GM21786 (cell line): ENCODE measurements around the gene CYB5R3.

Source experiments
- ATAC-seq: cut with Tn5 transposase; IDR thresholded peaks from one replicate; pipeline ENCODE4 v1.9.1; 2021; ENCODE audit not compliant: unreplicated experiment

CYB5R3 gene

GRCh38 chr22:42646569-42647525, 2.3 kb downstream of the CYB5R3 start:
- no peak for ATAC-seq

GRCh38 chr22:42645938-42646568, 3.1 kb downstream of the CYB5R3 start:
- no peak for ATAC-seq

DNA sequence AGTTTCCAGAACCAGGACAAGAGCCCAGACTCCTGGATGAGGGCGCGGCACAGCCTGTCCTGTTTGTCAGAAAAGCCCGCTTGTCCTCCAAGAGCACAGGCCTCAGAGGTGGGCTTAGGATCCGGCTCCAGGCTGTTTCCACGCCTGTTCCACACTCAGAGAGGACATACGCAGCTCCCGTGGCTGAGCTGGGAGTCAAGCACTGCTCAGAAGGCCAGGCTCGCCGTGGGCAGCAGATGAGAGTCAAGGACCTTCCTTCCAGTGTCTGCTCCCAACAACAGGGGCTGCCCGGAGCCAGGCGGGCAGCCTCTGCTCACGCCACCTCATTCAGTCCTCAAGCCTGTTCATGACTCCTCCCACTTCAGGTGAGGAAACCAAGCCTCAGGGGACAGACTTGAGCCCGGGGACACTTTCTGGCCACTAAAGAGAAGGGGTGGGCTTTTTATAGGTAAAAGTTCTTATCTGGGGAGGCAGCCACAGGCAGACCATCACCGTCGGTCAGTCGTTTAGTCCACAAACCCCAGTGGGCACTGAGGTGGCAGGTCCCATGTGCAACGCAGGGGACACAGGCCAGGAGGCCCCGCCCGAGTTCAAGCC, 3.8 kb downstream of the CYB5R3 start:
- ATAC-seq = no peak

GRCh38 chr22:42644422-42645340, 4.5 kb downstream of the CYB5R3 start:
- ATAC-seq = no peak

DNA sequence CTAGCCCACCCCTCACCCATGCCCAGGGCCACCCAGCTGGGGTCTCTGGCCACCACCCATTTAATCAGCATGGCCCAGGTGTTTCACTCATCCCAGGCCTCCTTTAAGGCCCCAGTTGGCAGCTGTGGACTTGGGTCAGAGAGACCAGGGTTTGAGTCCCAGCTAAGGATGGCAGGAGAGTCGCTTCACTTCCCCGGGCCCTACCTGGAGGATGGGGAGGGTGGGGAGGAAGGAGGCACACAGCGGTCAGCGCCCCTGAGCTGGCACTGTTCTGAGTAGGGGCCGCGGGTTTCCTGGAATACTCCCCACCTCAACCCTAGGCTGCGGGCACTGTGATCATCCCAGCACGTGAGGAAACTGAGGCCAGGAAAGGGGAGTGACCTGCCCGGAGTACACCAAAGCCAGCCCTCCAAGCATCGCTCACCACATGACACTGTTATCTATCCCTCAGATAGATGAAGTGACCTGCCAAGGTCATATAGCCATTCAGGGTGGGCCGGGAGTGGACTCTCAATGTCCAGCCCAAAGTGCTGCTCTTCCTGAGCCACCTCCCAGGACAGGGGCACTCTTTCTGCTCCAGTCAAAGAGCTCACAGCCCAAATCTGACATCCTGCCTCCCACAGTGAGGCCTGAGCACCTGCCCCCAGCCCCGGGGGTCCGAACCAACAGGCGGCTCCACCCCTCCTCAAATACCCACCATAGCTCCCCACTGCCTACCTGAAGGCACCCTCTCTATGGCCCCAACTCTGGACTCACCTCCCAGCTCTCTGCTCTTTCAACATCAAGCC, 5.4 kb downstream of the CYB5R3 start:
- ATAC-seq = no peak

DNA sequence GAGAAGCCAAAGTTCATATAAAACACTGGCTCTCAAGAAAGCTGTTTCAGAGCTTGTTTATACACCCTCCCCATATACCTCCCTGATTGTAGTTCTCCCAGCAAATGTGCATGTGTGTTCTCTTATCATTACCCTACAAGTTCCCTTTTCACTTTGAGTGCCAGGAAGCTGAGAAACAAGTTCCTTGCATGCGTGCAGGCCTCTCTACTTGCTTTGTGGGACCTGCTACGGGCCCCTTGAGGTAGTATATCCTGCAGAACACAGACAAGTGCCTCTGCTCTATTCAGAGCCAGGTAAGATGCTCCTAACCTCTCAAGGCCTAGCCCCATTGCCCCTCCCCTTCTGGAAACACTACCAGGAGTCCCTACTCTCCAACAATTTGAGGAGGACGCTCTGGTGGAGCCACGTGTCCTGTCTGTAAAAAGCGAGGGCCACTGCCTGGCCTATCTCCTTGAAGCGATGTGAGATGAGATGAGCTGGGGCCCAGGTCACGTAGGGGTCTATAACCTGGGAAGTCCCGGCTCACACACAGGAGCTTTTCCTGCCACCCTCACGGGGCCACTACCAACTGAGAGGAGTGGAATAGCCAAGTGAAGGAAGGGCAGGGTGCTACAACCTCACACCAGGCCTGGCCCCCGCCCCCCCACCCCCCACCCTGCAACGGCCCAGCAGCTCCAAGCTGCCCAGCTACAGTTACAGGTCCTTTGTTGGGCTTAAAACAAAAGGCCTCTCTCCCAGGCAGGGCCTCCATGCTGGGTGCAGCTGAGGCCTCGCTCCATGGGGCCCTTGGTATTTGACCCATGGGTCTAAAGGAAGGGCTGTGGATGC, 6.2 kb downstream of the CYB5R3 start:
- no peak for ATAC-seq

- no peak for ATAC-seq
These were observed 7.3 kb downstream of the CYB5R3 start for GRCh38 chr22:42641801-42642413.

- ATAC-seq = no peak
These were observed 9.5 kb downstream of the CYB5R3 start for GRCh38 chr22:42639541-42640241.

GRCh38 chr22:42637555-42637954, 11.6 kb downstream of the CYB5R3 start:
- no peak for ATAC-seq

GRCh38 chr22:42636506-42636905, 12.7 kb downstream of the CYB5R3 start:
- ATAC-seq = no peak

GRCh38 chr22:42635531-42635930, 13.7 kb downstream of the CYB5R3 start:
- no peak for ATAC-seq

DNA sequence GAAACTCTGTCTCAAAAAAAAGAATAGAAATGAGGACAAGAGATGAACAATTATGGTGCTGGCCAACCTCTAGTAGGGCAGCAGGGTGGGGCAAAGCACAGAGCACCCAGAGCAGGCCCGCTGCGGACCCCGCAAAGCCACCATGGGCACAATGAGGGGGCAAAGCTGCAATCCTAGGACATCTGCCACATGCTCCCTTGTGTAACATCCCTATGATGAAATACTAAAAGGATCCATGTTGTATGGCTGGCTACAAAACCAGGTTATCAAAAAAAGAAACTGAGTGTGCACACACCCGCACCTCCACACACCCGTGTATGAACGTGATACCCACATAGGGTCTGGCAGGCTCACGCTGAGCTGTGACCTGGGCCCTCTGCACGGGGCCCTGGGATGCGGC, 16.2 kb downstream of the CYB5R3 start:
- ATAC-seq = no peak

GRCh38 chr22:42632096-42632495, 17.1 kb downstream of the CYB5R3 start:
- ATAC-seq = no peak

DNA sequence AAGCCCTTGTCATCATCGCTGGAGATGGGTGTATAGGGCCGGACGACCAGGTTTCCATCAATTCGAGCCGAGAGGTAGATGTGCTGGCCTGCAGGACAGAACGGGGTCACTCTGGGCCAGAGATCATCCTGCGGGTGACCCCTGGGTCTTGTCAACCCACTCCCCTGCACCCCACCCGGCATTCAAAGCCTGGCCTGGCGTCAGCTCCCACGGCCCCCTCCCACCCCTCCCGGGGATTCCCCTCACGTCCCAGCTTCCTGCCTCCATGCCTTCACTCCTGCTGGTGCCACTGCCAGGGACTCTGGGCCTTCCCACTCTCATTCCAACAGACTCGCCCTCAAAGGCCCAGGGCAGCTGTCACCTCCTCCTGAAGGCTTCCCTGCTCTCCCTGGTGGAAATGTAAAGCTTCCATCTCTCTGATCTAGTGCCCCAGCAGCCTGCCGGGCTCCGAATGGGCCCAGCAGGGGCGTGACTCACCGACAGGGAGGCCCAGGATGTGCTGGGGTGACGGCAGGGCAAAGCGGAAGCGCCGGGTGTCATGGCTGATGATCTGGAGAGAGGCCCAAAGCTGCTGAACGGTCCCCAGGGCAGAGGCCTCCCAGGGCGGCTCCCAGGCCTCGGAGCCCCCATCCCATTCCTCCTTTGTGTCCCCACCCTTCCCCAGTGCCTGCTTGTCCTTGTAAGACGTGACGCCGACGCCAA, 18.1 kb downstream of the CYB5R3 start:
- ATAC-seq = no peak

GRCh38 chr22:42630211-42630610, 19.0 kb downstream of the CYB5R3 start:
- no peak for ATAC-seq

DNA sequence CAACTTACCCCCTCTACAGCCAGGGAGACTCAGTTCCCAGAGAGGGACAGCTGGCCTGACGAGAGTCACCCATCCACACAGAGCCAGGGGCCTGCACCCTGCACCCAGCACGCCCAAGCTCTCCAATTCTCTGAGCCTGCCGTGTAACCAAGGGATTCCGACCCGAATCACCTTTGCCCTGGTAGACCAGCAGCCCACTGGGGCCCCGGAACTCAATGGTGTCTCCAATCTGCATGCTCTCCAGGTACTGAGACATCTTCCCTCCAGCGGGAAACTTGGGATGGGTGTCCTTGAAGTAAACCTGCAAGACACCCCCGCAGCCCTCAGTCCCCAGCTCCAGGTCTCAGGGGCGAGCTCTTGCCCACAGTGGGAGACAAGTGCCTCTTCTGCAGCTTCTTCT, 21.2 kb downstream of the CYB5R3 start:
- no peak for ATAC-seq

GRCh38 chr22:42626951-42627625, 22.1 kb downstream of the CYB5R3 start:
- ATAC-seq = no peak
